RWPE2 (cell line): ENCODE results near the gene KAT7.

Experiments used
- ATAC-seq: fragments of 200-7000 bp; cut with Tn5 transposase; 3 replicates; pipeline ENCODE4 v1.9.1; 2021; ENCODE audit warnings: low read depth
- DNase-seq: peaks from one replicate; pipeline ENCODE4 v3.0.0-alpha.2; 2020; ENCODE audit warnings: low spot score
- H3K27ac ChIP-seq: fragments of 450-650 bp; 2 replicates; pipeline ENCODE4 v1.5.1; 2017; ENCODE audit warnings: mild to moderate bottlenecking; ENCODE audit not compliant: poor library complexity, severe bottlenecking
- H3K27me3 ChIP-seq: fragments of 250-450 bp; sonication (Bioruptor Pico); 2 replicates; pipeline ENCODE4 v1.5.1; 2021; ENCODE audit warnings: mild to moderate bottlenecking, moderate library complexity; ENCODE audit not compliant: insufficient read depth, poor library complexity, severe bottlenecking
- H3K36me3 ChIP-seq: fragments of 250-450 bp; sonication (Bioruptor Pico); 2 replicates; pipeline ENCODE4 v1.5.1; 2020; ENCODE audit warnings: low read depth, mild to moderate bottlenecking, moderate library complexity
- H3K4me1 ChIP-seq: fragments of 250-450 bp; sonication (Bioruptor Pico); 2 replicates; pipeline ENCODE4 v1.5.1; 2021; ENCODE audit warnings: mild to moderate bottlenecking, moderate library complexity; ENCODE audit not compliant: insufficient read depth, poor library complexity, severe bottlenecking
- H3K4me3 ChIP-seq: fragments of 250-450 bp; sonication (Bioruptor Pico); 2 replicates; pipeline ENCODE4 v1.5.1; 2021; ENCODE audit warnings: mild to moderate bottlenecking, moderate library complexity; ENCODE audit not compliant: severe bottlenecking
- H3K9me3 ChIP-seq: fragments of 250-450 bp; sonication (Bioruptor Pico); 2 replicates; pipeline ENCODE4 v1.5.1; 2021; ENCODE audit warnings: mild to moderate bottlenecking, moderate library complexity; ENCODE audit not compliant: severe bottlenecking
- CTCF ChIP-seq: fragments of 450-650 bp; IDR thresholded peaks from one replicate; pipeline ENCODE4 v1.5.1; 2017; ENCODE audit warnings: mild to moderate bottlenecking, moderate library complexity; ENCODE audit not compliant: poor library complexity, severe bottlenecking

Gene KAT7

GRCh38 chr17:49748223-49748622 lies 40.3 kb upstream of the KAT7 start:
- no peak overlapping the region for H3K4me3 ChIP-seq

GRCh38 chr17:49748791-49749190 lies 39.7 kb upstream of the KAT7 start:
- Histone ChIP-seq H3K36me3 (no peaks in the 10 kb centered on the region), H3K4me1 (no peaks in the 10 kb centered on the region), H3K27ac (no peak overlapping the region), H3K9me3 (no peaks in the 10 kb centered on the region), H3K4me3 (no peak overlapping the region), H3K27me3 (no peaks in the 10 kb centered on the region)
- DNase-seq = no peak
- no peak for TF ChIP-seq CTCF
- no peak; the same call in 2 of the 3 replicates for ATAC-seq

More at GRCh38 chr17:49748223-49748622, 40.3 kb upstream of the KAT7 start:
- Histone ChIP-seq H3K27me3 (no peaks in the 10 kb centered on the region), H3K36me3 (no peaks in the 10 kb centered on the region), H3K9me3 (no peaks in the 10 kb centered on the region), H3K4me1 (no peaks in the 10 kb centered on the region), H3K27ac (no peak overlapping the region)
- no peak for TF ChIP-seq CTCF
- ATAC-seq = no peak
- no peak for DNase-seq

- Histone ChIP-seq H3K4me1 (no peaks in the 10 kb centered on the region), H3K36me3 (no peaks in the 10 kb centered on the region), H3K4me3 (no peak overlapping the region), H3K27ac (no peak overlapping the region), H3K9me3 (no peaks in the 10 kb centered on the region), H3K27me3 (no peaks in the 10 kb centered on the region)
- DNase-seq = no peak
- no peak for ATAC-seq
- no peak for TF ChIP-seq CTCF
These were observed 38.8 kb upstream of the KAT7 start for GRCh38 chr17:49749730-49750129.

GRCh38 chr17:49752508-49752907 lies 36.0 kb upstream of the KAT7 start:
- Histone ChIP-seq H3K27me3 (no peaks in the 10 kb centered on the region), H3K9me3 (no peaks in the 10 kb centered on the region), H3K4me1 (no peaks in the 10 kb centered on the region), H3K27ac (no peak overlapping the region), H3K4me3 (no peak overlapping the region), H3K36me3 (no peaks in the 10 kb centered on the region)
- ATAC-seq (no peak), DNase-seq (no peak)
- no peak for TF ChIP-seq CTCF

GRCh38 chr17:49753959-49754391 lies 34.5 kb upstream of the KAT7 start:
- no peak overlapping the region for H3K27ac ChIP-seq
- H3K27me3 ChIP-seq = no peaks in the 10 kb centered on the region
- no peaks in the 10 kb centered on the region for H3K36me3 ChIP-seq
- no peak for ATAC-seq
- H3K4me3 ChIP-seq = no peak overlapping the region
- no peaks in the 10 kb centered on the region for H3K9me3 ChIP-seq
- no peak for DNase-seq
- no peaks in the 10 kb centered on the region for H3K4me1 ChIP-seq
- TF ChIP-seq CTCF = no peak
